OCI-LY1 (cell line): ENCODE results near the gene OR52I1.

Source experiments
- H2AFZ ChIP-seq: fragments of 200-600 bp; sonication (generic), shearing (Covaris generic); 2 replicates; pipeline ENCODE4 v1.6.0; 2014; ENCODE audit warnings: antibody characterized with exemption, mild to moderate bottlenecking, low read length
- H3F3A ChIP-seq: fragments of 200-600 bp; sonication (generic), shearing (Covaris generic); 2 replicates; pipeline ENCODE4 v1.6.0; 2014; ENCODE audit warnings: mild to moderate bottlenecking, antibody characterized with exemption, low read length, moderate library complexity; ENCODE audit not compliant: insufficient read depth
- H3K27ac ChIP-seq: fragments of 200-600 bp; sonication (generic); 2 replicates; pipeline ENCODE4 v1.5.1; 2014; ENCODE audit warnings: low read length, mixed run types, mild to moderate bottlenecking, low read depth; ENCODE audit not compliant: poor library complexity, severe bottlenecking
- H3K27me3 ChIP-seq: fragments of 200-600 bp; sonication (generic); 2 replicates; pipeline ENCODE4 v1.6.0; 2014; ENCODE audit warnings: antibody characterized with exemption, mild to moderate bottlenecking, low read length, moderate library complexity; ENCODE audit not compliant: insufficient read depth
- H3K36me3 ChIP-seq: fragments of 200-600 bp; sonication (generic); 2 replicates; pipeline ENCODE4 v1.6.1; 2014; ENCODE audit warnings: mild to moderate bottlenecking, antibody characterized with exemption, low read length, moderate library complexity, mixed read lengths; ENCODE audit not compliant: insufficient read depth
- H3K4me1 ChIP-seq: fragments of 200-600 bp; sonication (generic); 2 replicates; pipeline ENCODE4 v1.5.1; 2014; ENCODE audit warnings: mild to moderate bottlenecking, low read length, moderate library complexity; ENCODE audit not compliant: insufficient read depth, severe bottlenecking
- H3K4me2 ChIP-seq: fragments of 200-600 bp; sonication (generic), shearing (Covaris generic); 2 replicates; pipeline ENCODE4 v1.6.1; 2014; ENCODE audit warnings: low read length
- H3K4me3 ChIP-seq: fragments of 200-600 bp; sonication (generic); 2 replicates; pipeline ENCODE4 v1.5.1; 2014; ENCODE audit warnings: low read length, low read depth, mild to moderate bottlenecking, mixed read lengths; ENCODE audit not compliant: poor library complexity, severe bottlenecking
- H3K79me2 ChIP-seq: fragments of 200-600 bp; shearing (Covaris generic); 2 replicates; pipeline ENCODE4 v1.6.1; 2016; ENCODE audit warnings: mixed run types, low read length, mixed read lengths; ENCODE audit not compliant: insufficient read depth
- H3K9ac ChIP-seq: fragments of 200-600 bp; sonication (generic), shearing (Covaris generic); 2 replicates; pipeline ENCODE4 v1.6.1; 2014; ENCODE audit warnings: mild to moderate bottlenecking, low read length, mixed read lengths
- H3K9me2 ChIP-seq: fragments of 200-600 bp; sonication (generic), shearing (Covaris generic); 2 replicates; pipeline ENCODE4 v1.6.1; 2014; ENCODE audit warnings: low read depth, mild to moderate bottlenecking, low read length, mixed read lengths
- H3K9me3 ChIP-seq: fragments of 200-600 bp; shearing (Covaris generic); 2 replicates; pipeline ENCODE4 v1.6.1; 2014; ENCODE audit warnings: low read length, mixed read lengths
- H4K20me1 ChIP-seq: fragments of 200-600 bp; sonication (generic), shearing (Covaris generic); 2 replicates; pipeline ENCODE4 v1.6.0; 2016; ENCODE audit warnings: mild to moderate bottlenecking, low read length; ENCODE audit not compliant: insufficient read depth
- CTCF ChIP-seq: fragments of 200-600 bp; sonication (generic), shearing (Covaris generic); IDR thresholded peaks from 2 replicates; pipeline ENCODE4 v1.5.1; 2017; ENCODE audit warnings: mild to moderate bottlenecking, antibody characterized with exemption, low read length, moderate library complexity, mixed read lengths
- EZH2 ChIP-seq: fragments of 200-600 bp; sonication (generic), shearing (Covaris generic); IDR thresholded peaks from 2 replicates; pipeline ENCODE4 v1.8.0; 2017; ENCODE audit warnings: borderline replicate concordance, mixed run types, mild to moderate bottlenecking, antibody characterized with exemption, low read length, moderate library complexity, mixed read lengths

OR52I1 gene

GRCh38 chr11:4606231-4607015 is 12.6 kb downstream of the OR52I1 start:
- no peaks in the 10 kb centered on the region for H3K9me3 ChIP-seq
- H3K36me3 ChIP-seq, result peaks cover 20% of the 10 kb centered on the region
- H3K27me3 ChIP-seq, result no peaks in the 10 kb centered on the region
- no peak overlapping the region for H2AFZ ChIP-seq
- peaks cover 23% of the 10 kb centered on the region for H3K4me1 ChIP-seq
- no peaks in the 10 kb centered on the region for H4K20me1 ChIP-seq
- no peak overlapping the region for H3K9ac ChIP-seq
- TF ChIP-seq EZH2 (no peak), CTCF (no peak)
- peak overlapping the region; percentile 78 for H3K4me3 ChIP-seq
- peak overlapping the region; percentile 75 for H3K4me2 ChIP-seq
- H3F3A ChIP-seq, result no peaks in the 10 kb centered on the region
- no peaks in the 10 kb centered on the region for H3K79me2 ChIP-seq
- no peak overlapping the region for H3K27ac ChIP-seq
- no peaks in the 10 kb centered on the region for H3K9me2 ChIP-seq

- H3K9me2 ChIP-seq, result no peaks in the 10 kb centered on the region
- peak overlapping the region; percentile 77 for H3K9ac ChIP-seq
- no peak overlapping the region for H2AFZ ChIP-seq
- no peaks in the 10 kb centered on the region for H3F3A ChIP-seq
- no peaks in the 10 kb centered on the region for H3K27me3 ChIP-seq
- no peaks in the 10 kb centered on the region for H3K9me3 ChIP-seq
- peak overlapping the region; percentile 75 for H3K4me2 ChIP-seq
- TF ChIP-seq CTCF, result no peak
- no peak for TF ChIP-seq EZH2
- peaks cover 13% of the 10 kb centered on the region; the same call in 1 of the 2 replicates for H3K36me3 ChIP-seq
- H3K4me3 ChIP-seq, result peak overlapping the region; percentile 78
- no peaks in the 10 kb centered on the region for H3K79me2 ChIP-seq
- H3K4me1 ChIP-seq, result peaks cover 23% of the 10 kb centered on the region
- H4K20me1 ChIP-seq, result no peaks in the 10 kb centered on the region
- no peak overlapping the region for H3K27ac ChIP-seq
Observed at GRCh38 chr11:4607096-4607495, 13.3 kb downstream of the OR52I1 start.

GRCh38 chr11:4607781-4608666 is 14.2 kb downstream of the OR52I1 start, which contains the start of gene TRIM68:
TRIM68 (minus strand) TSS chr11:4608231; CDS start chr11:4605504, 2,727 bp downstream.
- H3K4me2 ChIP-seq, result peak within 1 kb of the TSS; percentile 75
- H2AFZ ChIP-seq, result peak within 1 kb of the TSS; percentile 99
- H3K27me3 ChIP-seq, result no peaks in the 10 kb centered on the region
- H3K9me3 ChIP-seq, result no peaks in the 10 kb centered on the region
- TF ChIP-seq CTCF (no peak), EZH2 (no peak)
- H3K36me3 ChIP-seq, result peaks cover 8% of the 10 kb centered on the region; the same call in 1 of the 2 replicates
- H3K9me2 ChIP-seq, result no peaks in the 10 kb centered on the region
- H3F3A ChIP-seq, result no peaks in the 10 kb centered on the region
- no peaks in the 10 kb centered on the region for H3K79me2 ChIP-seq
- H4K20me1 ChIP-seq, result no peaks in the 10 kb centered on the region
- H3K27ac ChIP-seq, result peak within 1 kb of the TSS; percentile 28
- H3K4me3 ChIP-seq, result peak within 1 kb of the TSS; percentile 78
- peaks cover 23% of the 10 kb centered on the region for H3K4me1 ChIP-seq
- H3K9ac ChIP-seq, result peak within 1 kb of the TSS; percentile 77
